Chondrocyte (in vitro differentiated cells): ENCODE data around the gene KEL. TPM values are rescaled to one million over a fixed set of nuclear protein-coding genes. Genes with fewer than 3 reads are reported as not detected.
A peak's percentile ranks its signal among the peaks of the same experiment; 100 is the strongest.

Experiments
- DNase-seq: peaks from one replicate; pipeline ENCODE4 v3.0.0; 2021; ENCODE audit warnings: mixed read lengths, low spot score
- H3K27ac Mint-ChIP-seq: one replicate; pipeline ENCODE4 v1.8.0; 2021; ENCODE audit warnings: mild to moderate bottlenecking, moderate library complexity, mixed read lengths; ENCODE audit not compliant: unreplicated experiment
- H3K27me3 Mint-ChIP-seq: 2 replicates; pipeline ENCODE4 v1.8.0; 2021; ENCODE audit warnings: low read depth, mixed read lengths
- H3K36me3 Mint-ChIP-seq: 2 replicates; pipeline ENCODE4 v1.8.0; 2021; ENCODE audit warnings: low read depth, mixed read lengths
- H3K4me1 Mint-ChIP-seq: 2 replicates; pipeline ENCODE4 v1.8.0; 2021; ENCODE audit warnings: low read depth, mild to moderate bottlenecking, mixed read lengths
- H3K4me3 Mint-ChIP-seq: one replicate; pipeline ENCODE4 v1.8.0; 2021; ENCODE audit warnings: mild to moderate bottlenecking, moderate library complexity, mixed read lengths; ENCODE audit not compliant: unreplicated experiment
- H3K9me3 Mint-ChIP-seq: 2 replicates; pipeline ENCODE4 v1.8.0; 2021; ENCODE audit warnings: low read depth, mixed read lengths
- CTCF ChIP-seq: fragments of 200-600 bp; sonication (generic); IDR thresholded peaks from 2 replicates; pipeline ENCODE4 v1.5.0; 2021; ENCODE audit warnings: antibody characterized with exemption, mild to moderate bottlenecking, moderate library complexity
- total RNA-seq: library from RNA; stranded (reverse); gene quantifications from 3 replicates; pipeline ENCODE4 v1.2.1, GENCODE V29; 2021

KEL gene
- total RNA-seq, 1 donor from 2014 or later, result 0.40 TPM

DNA sequence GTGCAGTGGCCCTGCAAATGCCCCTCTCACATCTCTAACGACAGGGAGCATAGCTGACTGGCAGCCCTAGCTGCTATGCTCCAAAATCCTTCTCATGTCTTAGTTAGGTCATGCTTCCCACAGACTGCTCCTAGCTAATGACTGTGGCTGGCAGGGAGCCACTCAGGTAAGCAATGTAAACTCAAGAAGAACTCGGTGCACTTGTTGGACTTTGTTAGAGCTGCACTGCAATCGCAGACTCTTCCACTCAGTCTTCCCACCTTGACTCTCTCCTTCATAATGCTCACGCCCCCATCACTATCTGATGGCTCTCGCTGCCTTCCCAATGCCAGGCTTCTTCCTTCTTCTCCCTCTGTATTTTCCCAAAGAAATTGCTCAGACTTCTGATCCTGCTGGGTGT, 40.7 kb upstream of the KEL start:
- no peaks in the 10 kb centered on the region for H3K36me3 Mint-ChIP-seq
- H3K27me3 Mint-ChIP-seq, result peaks cover 20% of the 10 kb centered on the region
- no peak for TF ChIP-seq CTCF
- H3K9me3 Mint-ChIP-seq, result no peaks in the 10 kb centered on the region
- DNase-seq, result no peak
- peak overlapping the region; percentile 63 for H3K4me3 Mint-ChIP-seq
- no peak overlapping the region for H3K27ac Mint-ChIP-seq
- H3K4me1 Mint-ChIP-seq, result peaks cover 8% of the 10 kb centered on the region

DNA sequence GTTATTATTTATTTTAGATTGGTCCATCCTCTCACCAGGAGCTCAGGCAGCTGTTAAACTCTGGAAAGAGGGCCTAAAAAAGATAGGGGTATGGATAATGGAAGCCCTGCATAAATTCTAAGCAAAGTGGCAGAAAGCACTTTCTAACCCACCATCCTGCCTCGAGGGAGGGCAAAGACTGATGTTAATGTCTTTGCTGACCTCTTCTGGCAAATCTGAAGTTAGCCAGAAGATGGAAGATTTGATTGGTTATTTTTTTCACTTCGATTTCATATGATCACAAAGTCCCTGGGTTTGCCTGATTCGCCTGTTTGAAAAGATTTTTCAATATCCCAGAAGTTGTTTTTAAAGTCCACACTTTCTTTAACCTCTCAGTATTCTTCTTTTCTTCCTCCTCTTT, 39.9 kb upstream of the KEL start:
- H3K4me1 Mint-ChIP-seq, result peaks cover 6% of the 10 kb centered on the region
- no peaks in the 10 kb centered on the region for H3K9me3 Mint-ChIP-seq
- H3K27ac Mint-ChIP-seq, result no peak overlapping the region
- TF ChIP-seq CTCF, result peak; percentile 49
- peaks cover 22% of the 10 kb centered on the region for H3K27me3 Mint-ChIP-seq
- no peak for DNase-seq
- H3K4me3 Mint-ChIP-seq, result no peak overlapping the region
- H3K36me3 Mint-ChIP-seq, result no peaks in the 10 kb centered on the region

GRCh38 chr7:143000648-143001047, 38.5 kb upstream of the KEL start:
- H3K36me3 Mint-ChIP-seq, result no peaks in the 10 kb centered on the region
- no peak for TF ChIP-seq CTCF
- peaks cover 6% of the 10 kb centered on the region for H3K4me1 Mint-ChIP-seq
- H3K27me3 Mint-ChIP-seq, result peaks cover 17% of the 10 kb centered on the region
- no peak for DNase-seq
- no peak overlapping the region for H3K4me3 Mint-ChIP-seq
- H3K27ac Mint-ChIP-seq, result no peak overlapping the region
- H3K9me3 Mint-ChIP-seq, result no peaks in the 10 kb centered on the region

DNA sequence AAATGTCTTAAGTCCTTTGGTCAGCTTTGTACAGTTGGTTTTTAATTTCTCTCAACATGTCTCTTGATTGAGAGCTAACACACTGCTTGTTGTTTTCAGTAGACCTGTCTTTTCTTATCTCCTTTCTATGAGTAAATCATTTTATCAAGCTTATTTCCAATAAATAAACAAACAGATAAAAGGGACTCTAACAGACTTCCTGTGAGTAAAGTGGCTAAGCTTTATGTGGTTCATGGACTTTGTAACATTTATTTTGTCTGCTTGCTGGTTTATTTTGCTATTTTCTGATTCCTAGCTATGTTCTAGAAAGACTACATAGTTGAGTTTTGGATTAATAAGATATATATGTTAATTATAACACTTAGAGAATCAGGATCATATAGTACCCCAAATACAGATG, 37.6 kb upstream of the KEL start:
- H3K4me1 Mint-ChIP-seq, result peaks cover 6% of the 10 kb centered on the region

DNA sequence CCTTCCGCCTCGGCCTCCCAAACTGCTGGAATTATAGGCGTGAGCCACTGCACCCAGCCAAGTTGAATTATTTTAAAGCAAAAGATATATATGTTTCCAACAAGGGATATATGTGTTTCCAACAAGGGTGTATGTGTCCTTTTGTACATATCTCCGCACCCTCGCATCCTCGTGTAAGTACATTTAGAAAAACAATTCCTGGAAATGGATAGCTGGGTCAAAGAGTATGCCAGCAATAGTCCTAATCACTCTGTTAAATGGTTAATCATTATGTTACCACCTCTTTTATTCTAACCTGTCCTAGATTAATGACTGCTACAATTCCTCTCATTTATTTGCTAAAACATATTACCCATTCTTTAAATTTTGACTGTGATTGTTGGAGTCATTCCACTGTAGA, 36.8 kb upstream of the KEL start:
- DNase-seq, result no peak
- Mint-ChIP-seq H3K27me3 (peaks cover 8% of the 10 kb centered on the region), H3K9me3 (no peaks in the 10 kb centered on the region), H3K4me3 (no peak overlapping the region), H3K36me3 (no peaks in the 10 kb centered on the region), H3K27ac (no peak overlapping the region), H3K4me1 (peaks cover 6% of the 10 kb centered on the region)
- TF ChIP-seq CTCF, result no peak

More for the DNA sequence above, 37.6 kb upstream of the KEL start:
- DNase-seq, result no peak
- Mint-ChIP-seq H3K36me3 (no peaks in the 10 kb centered on the region), H3K27ac (no peak overlapping the region), H3K9me3 (no peaks in the 10 kb centered on the region), H3K27me3 (peaks cover 12% of the 10 kb centered on the region), H3K4me3 (no peak overlapping the region)
- TF ChIP-seq CTCF, result no peak
